Kidney (tissue), 14 donors: ENCODE data around the gene IL17F. TPM values are rescaled to one million over a fixed set of nuclear protein-coding genes. Genes with fewer than 3 reads are reported as not detected.

ENCODE experiments used
- DNase-seq, 5 donors: peaks; one replicate each; pipeline ENCODE4 v3.0.0-alpha.2; 2013 to 2020
- FAIRE-seq: peaks from 2 replicates; lab custom pipeline; 2012; peaks lifted over from hg19 to GRCh38; lab: Jason Lieb, UNC
- H3K27ac ChIP-seq, 2 donors: one replicate each; pipeline ENCODE4 v1.7.0; 2013; ENCODE audit warnings: low read depth in 2 of 2, low read length in 2 of 2, inconsistent platforms in 1 of 2
- H3K27me3 ChIP-seq: one replicate; pipeline ENCODE4 v1.7.1; 2013; ENCODE audit warnings: low read length, inconsistent platforms; ENCODE audit not compliant: control insufficient read depth, insufficient read depth
- H3K36me3 ChIP-seq, 3 donors: one replicate each; pipeline versions ENCODE4 v1.7.0 to v1.7.1; 2013; ENCODE audit warnings: low read length in 3 of 3, control low read depth in 1 of 3, inconsistent platforms in 1 of 3; ENCODE audit not compliant: insufficient read depth in 3 of 3, control insufficient read depth in 2 of 3
- H3K4me1 ChIP-seq, 3 donors: one replicate each; pipeline versions ENCODE4 v1.7.0 to v1.7.1; 2013; ENCODE audit warnings: low read length in 3 of 3, inconsistent platforms in 1 of 3, low read depth in 1 of 3; ENCODE audit not compliant: control insufficient read depth in 2 of 3, insufficient read depth in 2 of 3
- H3K4me3 ChIP-seq, 3 donors: one replicate each; pipeline versions ENCODE4 v1.7.0 to v1.8.1; 2013; ENCODE audit warnings: low read length in 3 of 3, control low read depth in 1 of 3, inconsistent platforms in 1 of 3
- H3K9ac ChIP-seq, 3 donors: one replicate each; pipeline versions ENCODE4 v1.7.0 to v1.7.1; 2013; ENCODE audit warnings: low read length in 3 of 3, control low read depth in 1 of 3, inconsistent platforms in 1 of 3
- H3K9me3 ChIP-seq, 3 donors: one replicate each; pipeline versions ENCODE4 v1.7.0 to v1.7.1; 2013; ENCODE audit warnings: low read length in 3 of 3, control low read depth in 1 of 3, inconsistent platforms in 1 of 3; ENCODE audit not compliant: control insufficient read depth in 2 of 3, insufficient read depth in 1 of 3
- CTCF ChIP-seq: IDR thresholded peaks from 3 replicates; pipeline ENCODE4 v1.5.1; 2012; ENCODE audit warnings: mild to moderate bottlenecking, moderate library complexity, borderline replicate concordance; ENCODE audit not compliant: insufficient read depth; ENCODE audit errors: extremely low read depth
- intact Hi-C: fragments of 100-400 bp; cut with DNase I; formaldehyde crosslinking; loops from one replicate; pipeline ENCODE4 v1.11.1; 2022
- polyA plus RNA-seq: library from polyadenylated mRNA; stranded (reverse); fragments of 350-450 nt; fragmentation: Illumina TruSeq; extraction: RNeasy Lipid Tissue Mini Kit (QIAGEN cat#74804); gene quantifications from one replicate; pipeline ENCODE4 v1.2.3, GENCODE V29; 2014; ENCODE audit warnings: low read depth, low replicate concordance; ENCODE audit not compliant: insufficient read depth
- total RNA-seq: library from RNA; stranded (reverse); fragmentation: NEBNext Ultra II Directional; extraction: Animal tissue kit (Norgen Biotek cat#: 25700); gene quantifications from one replicate; pipeline ENCODE4 v1.2.1, GENCODE V29; 2021
- donor health status: control.
- donor health status: control.
- donor health status: control.
- donor health status: control.
- donor health status: control.
- donor health status: DM: yes; HTN: yes; CAD: no.
- donor health status: Normal renal cell carcinoma (clear cell type).

The IL17F gene
- total and polyA plus RNA-seq, 2 donors from 2014 or later = not detected

- Histone ChIP-seq H3K27me3 (no peaks in the 10 kb centered on the region), H3K36me3 (no peaks in the 10 kb centered on the region), H3K27ac (no peak overlapping the region), H3K4me1 (peaks cover 3 to 10% (median 7%) of the 10 kb centered on the region in 3 donors), H3K9me3 (no peaks in the 10 kb centered on the region), H3K4me3 (no peak overlapping the region), H3K9ac (no peak overlapping the region)
- no peak for DNase-seq
- no peak for FAIRE-seq
- intact Hi-C loops = no loop called here
- no peak for TF ChIP-seq CTCF
Measured at GRCh38 chr6:52288216-52288615, 43.9 kb upstream of the IL17F start.

- Histone ChIP-seq H3K4me1 (peaks cover 4 to 9% (median 6%) of the 10 kb centered on the region in 3 donors), H3K9me3 (no peaks in the 10 kb centered on the region)
- TF ChIP-seq CTCF = peak; percentile 56
Measured at GRCh38 chr6:52286798-52287432, 42.6 kb upstream of the IL17F start.

GRCh38 chr6:52285177-52286068, 41.1 kb upstream of the IL17F start:
- Histone ChIP-seq H3K9me3 (no peaks in the 10 kb centered on the region), H3K36me3 (peaks cover 5 to 14% (median 6%) of the 10 kb centered on the region in 3 donors), H3K27ac (no peak overlapping the region), H3K9ac (peak overlapping the region; percentile 59 to 66 (median 59)), H3K4me3 (peak overlapping the region; percentile 85 to 89 (median 86)), H3K4me1 (peaks cover 4 to 9% (median 6%) of the 10 kb centered on the region in 3 donors), H3K27me3 (no peaks in the 10 kb centered on the region)
- intact Hi-C loops = no loop called here
- FAIRE-seq (no peak), DNase-seq (peak in 1 of 5 donors; percentile 50)
- no peak for TF ChIP-seq CTCF

More at GRCh38 chr6:52286798-52287432, 42.6 kb upstream of the IL17F start:
- no peak overlapping the region for H3K27ac ChIP-seq
- H3K9ac ChIP-seq = no peak overlapping the region
- no peaks in the 10 kb centered on the region for H3K27me3 ChIP-seq
- H3K4me3 ChIP-seq = no peak overlapping the region
- FAIRE-seq = no peak
- H3K36me3 ChIP-seq = peaks cover 2 to 6% (median 3%) of the 10 kb centered on the region in 3 donors
- intact Hi-C loops = no loop called here
- peak in 3 of 5 donors; percentile 66 to 85 (median 71) for DNase-seq
